Suppressor macrophage treated with lipopolysaccharide for 1 hour (primary cell): Measurements from ENCODE around the gene SDK1.

ENCODE experiments used
- DNase-seq, 3 donors: peaks; one replicate each; pipeline ENCODE4 v3.0.0-alpha.2; 2020 to 2022

The SDK1 gene

GRCh38 chr7:4068286-4068685, 767.2 kb downstream of the SDK1 start:
- DNase-seq, result no peak

GRCh38 chr7:4069268-4070095, 768.4 kb downstream of the SDK1 start:
- DNase-seq, result no peak

- no peak for DNase-seq
Measured at GRCh38 chr7:4070214-4070613, 769.2 kb downstream of the SDK1 start.

- DNase-seq, result no peak
Measured at GRCh38 chr7:4071370-4072058, 770.5 kb downstream of the SDK1 start.

- DNase-seq, result no peak
Measured at GRCh38 chr7:4072161-4072925, 771.3 kb downstream of the SDK1 start.

GRCh38 chr7:4073052-4073451, 772.0 kb downstream of the SDK1 start:
- no peak for DNase-seq

GRCh38 chr7:4073750-4074149, 772.7 kb downstream of the SDK1 start:
- no peak for DNase-seq

- DNase-seq, result no peak
Measured at GRCh38 chr7:4074407-4074806, 773.4 kb downstream of the SDK1 start.

- DNase-seq, result no peak
Measured at GRCh38 chr7:4074994-4075393, 773.9 kb downstream of the SDK1 start.

- DNase-seq, result no peak
Measured at GRCh38 chr7:4076701-4077294, 775.7 kb downstream of the SDK1 start.

- DNase-seq, result no peak
Measured at GRCh38 chr7:4077980-4078379, 776.9 kb downstream of the SDK1 start.

- DNase-seq, result no peak
Measured at GRCh38 chr7:4078580-4078979, 777.5 kb downstream of the SDK1 start.

- DNase-seq, result no peak
Measured at GRCh38 chr7:4079366-4079765, 778.3 kb downstream of the SDK1 start.

GRCh38 chr7:4079956-4080355, 778.9 kb downstream of the SDK1 start:
- DNase-seq, result no peak

- no peak for DNase-seq
Measured at GRCh38 chr7:4080954-4081353, 779.9 kb downstream of the SDK1 start.

GRCh38 chr7:4083513-4083912, 782.5 kb downstream of the SDK1 start:
- no peak for DNase-seq

- no peak for DNase-seq
Measured at GRCh38 chr7:4084271-4084670, 783.2 kb downstream of the SDK1 start.

GRCh38 chr7:4085937-4086691, 785.1 kb downstream of the SDK1 start:
- DNase-seq, result no peak

- no peak for DNase-seq
Measured at GRCh38 chr7:4086723-4087122, 785.7 kb downstream of the SDK1 start.

- DNase-seq, result no peak
Measured at GRCh38 chr7:4091767-4092166, 790.7 kb downstream of the SDK1 start.

- DNase-seq, result no peak
Measured at GRCh38 chr7:4093035-4093434, 792.0 kb downstream of the SDK1 start.

GRCh38 chr7:4093483-4093882, 792.4 kb downstream of the SDK1 start:
- no peak for DNase-seq
